Measurements from ENCODE around the gene MAN2A1.

GRCh38 chr5:109862301-109862700 is 172.6 kb downstream of the MAN2A1 start:
- TF ChIP-seq CTCF (IDR thresholded peaks at IDR 0.05; ENCODE audit: low read length) (no peak), EZH2 (IDR thresholded peaks at IDR 0.05; ENCODE audit: borderline replicate concordance, low read length) (no peak)
